B cell (primary cell): ENCODE data around the gene RSPRY1. TPM values are rescaled to one million over a fixed set of nuclear protein-coding genes. Genes with fewer than 3 reads are reported as not detected.

Experiments
- ATAC-seq: fragments of 200-7000 bp; cut with Tn5 transposase; one replicate; pipeline ENCODE4 v1.10.0; 2021; ENCODE audit warnings: low read depth, mild to moderate bottlenecking, moderate number of reproducible peaks, moderate library complexity
- CTCF ChIA-PET: fragments of 350-600 bp; sonication (Branson Sonifier 250); formaldehyde crosslinking; loops from one replicate; lab custom pipeline; 2021; ENCODE audit warnings: antibody characterized with exemption, inconsistent platforms; lab: Charles Lee
- POLR2A ChIA-PET: fragments of 350-600 bp; sonication (Branson Sonifier 250); formaldehyde crosslinking; loops from one replicate; lab custom pipeline; 2021; ENCODE audit warnings: antibody characterized with exemption; lab: Charles Lee
- DNase-seq: peaks from one replicate; pipeline ENCODE4 v3.0.0; 2013
- H2AFZ ChIP-seq: 2 replicates; pipeline ENCODE4 v1.6.1; 2012; ENCODE audit warnings: mild to moderate bottlenecking, low read depth, low read length; ENCODE audit not compliant: insufficient read depth, poor library complexity, severe bottlenecking
- H3K27ac ChIP-seq, 2 donors: 1 replicate in 1 of 2; 2 replicates in 1 of 2; pipeline ENCODE4 v1.5.1; 2012 to 2013; ENCODE audit warnings: low read length in 2 of 2, mild to moderate bottlenecking in 2 of 2, moderate library complexity in 1 of 2
- H3K27me3 ChIP-seq, 4 experiments: fragments of 200-600 bp in 1 of 4; sonication (generic) in 1 of 4; replicated peaks in 1 of 4; 1 replicate in 2 of 4; 2 replicates in 2 of 4; pipeline versions ENCODE4 v1.6.1 to v1.7.0; 2013 to 2016; ENCODE audit warnings: low read length in 3 of 4, mild to moderate bottlenecking in 2 of 4, mixed read lengths in 1 of 4, moderate library complexity in 1 of 4; ENCODE audit not compliant: insufficient read depth in 4 of 4, control insufficient read depth in 3 of 4; ENCODE audit errors: control extremely low read depth in 1 of 4
- H3K36me3 ChIP-seq, 2 experiments: replicated peaks in 1 of 2; 1 replicate in 1 of 2; 2 replicates in 1 of 2; pipeline versions ENCODE4 v1.6.1 to v1.7.1; 2013; ENCODE audit warnings: low read length in 1 of 2; ENCODE audit not compliant: insufficient read depth in 2 of 2, control insufficient read depth in 1 of 2; ENCODE audit errors: control extremely low read depth in 1 of 2, extremely low read depth in 1 of 2
- H3K4me1 ChIP-seq, 2 donors: fragments of 200-600 bp in 1 of 2; sonication (generic) in 1 of 2; 1 replicate in 1 of 2; 2 replicates in 1 of 2; pipeline versions ENCODE4 v1.5.1 to v1.6.1; 2013 to 2017; ENCODE audit warnings: low read length in 2 of 2; ENCODE audit not compliant: control insufficient read depth in 2 of 2, insufficient read depth in 2 of 2
- H3K4me2 ChIP-seq: replicated peaks from 2 replicates; pipeline ENCODE3; 2012; ENCODE audit warnings: mild to moderate bottlenecking, low read depth, low read length; ENCODE audit not compliant: poor library complexity, severe bottlenecking
- H3K4me3 ChIP-seq, 5 experiments: fragments of 200-600 bp in 1 of 5; sonication (generic) in 1 of 5; 1 replicate in 3 of 5; 2 replicates in 2 of 5; pipeline versions ENCODE4 v1.5.1 to v1.7.0; 2011 to 2016; ENCODE audit warnings: low read length in 4 of 5, mild to moderate bottlenecking in 4 of 5, low read depth in 2 of 5, control low read depth in 1 of 5, moderate library complexity in 1 of 5; ENCODE audit not compliant: insufficient read depth in 1 of 5; ENCODE audit errors: control extremely low read depth in 1 of 5, extremely low read depth in 1 of 5
- H3K79me2 ChIP-seq: fragments of 200-600 bp; sonication (generic); one replicate; pipeline ENCODE4 v1.6.0; 2016; ENCODE audit warnings: low read length; ENCODE audit not compliant: control insufficient read depth, insufficient read depth
- H3K9ac ChIP-seq: fragments of 200-600 bp; sonication (generic); 2 replicates; pipeline ENCODE4 v1.6.1; 2017; ENCODE audit warnings: mild to moderate bottlenecking, low read length, moderate library complexity
- H3K9me3 ChIP-seq, 3 donors: one replicate each; pipeline versions ENCODE4 v1.6.1 to v1.7.1; 2013; ENCODE audit warnings: low read length in 2 of 3; ENCODE audit not compliant: control insufficient read depth in 2 of 3, insufficient read depth in 1 of 3; ENCODE audit errors: control extremely low read depth in 1 of 3
- H4K20me1 ChIP-seq: 2 replicates; pipeline ENCODE4 v1.6.0; 2012; ENCODE audit warnings: mild to moderate bottlenecking, low read length; ENCODE audit not compliant: insufficient read depth, control insufficient read depth, poor library complexity, severe bottlenecking
- H3K27ac Mint-ChIP-seq: one replicate; pipeline ENCODE4 v1.8.0; 2021; ENCODE audit warnings: mixed read lengths
- H3K27me3 Mint-ChIP-seq: one replicate; pipeline ENCODE4 v1.8.0; 2021; ENCODE audit warnings: mixed read lengths
- H3K4me1 Mint-ChIP-seq: one replicate; pipeline ENCODE4 v1.8.0; 2021; ENCODE audit warnings: mixed read lengths
- H3K4me3 Mint-ChIP-seq: one replicate; pipeline ENCODE4 v1.8.0; 2021; ENCODE audit warnings: mixed read lengths
- H3K9me3 Mint-ChIP-seq: one replicate; pipeline ENCODE4 v1.8.0; 2022; ENCODE audit warnings: mixed read lengths; ENCODE audit not compliant: insufficient read depth
- CTCF ChIP-seq: fragments of 200-600 bp; IDR thresholded peaks from one replicate; pipeline ENCODE4 v1.8.0; 2022; ENCODE audit warnings: antibody characterized with exemption, mild to moderate bottlenecking
- EZH2 ChIP-seq: IDR thresholded peaks from 2 replicates; pipeline ENCODE4 v1.6.1; 2012; ENCODE audit warnings: borderline replicate concordance, low read depth, mild to moderate bottlenecking, moderate library complexity, low read length; ENCODE audit not compliant: insufficient read depth, poor library complexity, severe bottlenecking
- WGBS: methylation state at CpG from one replicate; pipeline ENCODE4 v1.1.5; 2013; ENCODE audit warnings: missing lambda C conversion rate; ENCODE audit not compliant: insufficient coverage; 5-methylcytosine and 5-hydroxymethylcytosine counted together
- intact Hi-C: fragments of 100-400 bp; cut with micrococcal nuclease; formaldehyde crosslinking; loops from one replicate; pipeline ENCODE4 v1.10.0; 2022
- polyA plus RNA-seq: library from polyadenylated mRNA; depleted of rRNA; stranded (reverse); fragments of >200 nt; gene quantifications from 2 replicates; pipeline ENCODE4 v1.2.3, GENCODE V29; 2012
- total RNA-seq, 2 donors: library from RNA; stranded (reverse); fragments of 120-200 nt in 1 of 2; gene quantifications; 1 replicate in 1 of 2; 2 replicates in 1 of 2; pipeline versions ENCODE4 v1.2.3 to v1.2.4, GENCODE V29; 2013 to 2022

Gene RSPRY1
- total and polyA plus RNA-seq, 2 donors (not counting 1 experiment from before 2014, with no cell fraction given), result 9.6 to 38.4 TPM

- H3K36me3 ChIP-seq, result no peaks in the 10 kb centered on the region
- H3K27me3 ChIP-seq, result peaks cover 0 to 36% (median 18%) of the 10 kb centered on the region in 4 experiments
- Mint-ChIP-seq H3K4me1 (peaks cover 11% of the 10 kb centered on the region), H3K4me3 (peak overlapping the region; percentile 47), H3K27me3 (peaks cover 29% of the 10 kb centered on the region), H3K27ac (no peak overlapping the region), H3K9me3 (no peaks in the 10 kb centered on the region)
- POLR2A ChIA-PET, result no interaction called here
- H3K4me2 ChIP-seq, result peak overlapping the region; percentile 97
- H3K9ac ChIP-seq, result no peak overlapping the region
- DNase-seq (no peak), ATAC-seq (no peak)
- no peak overlapping the region for H3K27ac ChIP-seq
- peaks cover 12 to 16% of the 10 kb centered on the region in 2 donors for H3K4me1 ChIP-seq
- CTCF ChIA-PET, result interaction anchor here (1.5 kb wide), 1 partner anchor 14 kb away, joined by 3 read pairs; no protein-coding TSS in a partner anchor
- H2AFZ ChIP-seq, result no peak overlapping the region
- TF ChIP-seq EZH2 (no peak), CTCF (no peak)
- WGBS, result no CpG with 5 or more reads among the region's 5 CpGs
- H4K20me1 ChIP-seq, result no peaks in the 10 kb centered on the region
- no peak overlapping the region for H3K4me3 ChIP-seq
- H3K9me3 ChIP-seq, result peaks cover 0 to 5% (median 0%) of the 10 kb centered on the region in 3 donors
- no peaks in the 10 kb centered on the region for H3K79me2 ChIP-seq
- intact Hi-C loops, result no loop called here
These were observed 99.2 kb downstream of the RSPRY1 start for GRCh38 chr16:57285379-57285778.

- Mint-ChIP-seq H3K27ac (no peak overlapping the region), H3K4me1 (peaks cover 6% of the 10 kb centered on the region)
- intact Hi-C loops, result no loop called here
These were observed 103.5 kb downstream of the RSPRY1 start for GRCh38 chr16:57289391-57290257.

More at GRCh38 chr16:57289391-57290257, 103.5 kb downstream of the RSPRY1 start:
- 84% methylated on average over 8 of the region's 14 CpGs for WGBS
- CTCF ChIA-PET, result no interaction called here
- Histone ChIP-seq H2AFZ (no peak overlapping the region), H3K4me3 (no peak overlapping the region), H3K4me1 (peaks cover 6 to 7% of the 10 kb centered on the region in 2 donors), H3K27ac (no peak overlapping the region), H3K79me2 (no peaks in the 10 kb centered on the region), H4K20me1 (no peaks in the 10 kb centered on the region), H3K9ac (no peak overlapping the region), H3K27me3 (peaks cover 0 to 10% (median 4%) of the 10 kb centered on the region in 4 experiments), H3K36me3 (no peaks in the 10 kb centered on the region), H3K4me2 (no peak overlapping the region), H3K9me3 (peaks cover 0 to 2% (median 0%) of the 10 kb centered on the region in 3 donors)
- POLR2A ChIA-PET, result no interaction called here
- TF ChIP-seq EZH2, result no peak
- no peak for TF ChIP-seq CTCF
- Mint-ChIP-seq H3K9me3 (no peaks in the 10 kb centered on the region), H3K27me3 (peaks cover 9% of the 10 kb centered on the region), H3K4me3 (no peak overlapping the region)
- DNase-seq (no peak), ATAC-seq (no peak)
